Liver (tissue), 3 donors: Measurements from ENCODE around the gene CKAP5.
"Not testable (repeated sequence)": the region's sequence is repeated elsewhere in the genome, so short reads cannot be mapped to it uniquely, and the experiment has no call there.

Experiments used
- RAD21 ChIP-seq, 2 donors: IDR thresholded peaks; 2 replicates each; pipeline ENCODE4 v1.6.1; 2016; ENCODE audit warnings: antibody characterized with exemption in 2 of 2, mild to moderate bottlenecking in 2 of 2
- TF ChIP-seq, protein P1 (sequence below): fragments of 150-350 bp; IDR thresholded peaks from 2 replicates; pipeline ENCODE4 v1.5.1; 2017; ENCODE audit warnings: improper control_type of control experiment, low read depth, low read length; ENCODE audit not compliant: missing input control
- TF ChIP-seq, protein P2 (sequence below): IDR thresholded peaks from 2 replicates; pipeline ENCODE4 v1.6.1; 2016; ENCODE audit warnings: antibody characterized with exemption
- TF ChIP-seq, protein P3 (sequence below): IDR thresholded peaks from 2 replicates; pipeline ENCODE4 v1.6.1; 2016; ENCODE audit warnings: antibody characterized with exemption
- TF ChIP-seq, protein P4 (sequence below): IDR thresholded peaks from 2 replicates; pipeline ENCODE4 v1.6.1; 2016; ENCODE audit warnings: antibody characterized with exemption
- donor health status: healthy.
- donor health status: healthy.

DNA sequence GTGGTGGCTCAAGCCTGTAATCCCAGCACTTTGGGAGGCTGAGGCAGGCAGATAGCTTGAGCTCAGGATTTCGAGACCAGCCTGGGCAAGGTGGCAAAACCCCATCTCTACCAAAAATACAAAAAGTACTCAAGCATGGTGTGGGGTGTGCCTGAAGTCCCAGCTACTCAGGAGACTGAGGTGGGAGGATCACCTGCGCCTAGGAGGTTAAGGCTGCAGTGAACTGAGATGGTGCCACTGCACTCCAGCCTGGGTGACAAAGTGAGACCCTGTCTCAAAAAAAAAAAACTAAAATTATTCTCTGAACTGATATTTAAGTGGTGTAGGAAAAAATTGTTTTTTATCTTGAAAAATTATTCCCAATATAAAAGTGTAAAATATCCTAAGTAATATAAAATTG lies 46.4 kb downstream of the CKAP5 start:
- TF ChIP-seq, protein P1, sequence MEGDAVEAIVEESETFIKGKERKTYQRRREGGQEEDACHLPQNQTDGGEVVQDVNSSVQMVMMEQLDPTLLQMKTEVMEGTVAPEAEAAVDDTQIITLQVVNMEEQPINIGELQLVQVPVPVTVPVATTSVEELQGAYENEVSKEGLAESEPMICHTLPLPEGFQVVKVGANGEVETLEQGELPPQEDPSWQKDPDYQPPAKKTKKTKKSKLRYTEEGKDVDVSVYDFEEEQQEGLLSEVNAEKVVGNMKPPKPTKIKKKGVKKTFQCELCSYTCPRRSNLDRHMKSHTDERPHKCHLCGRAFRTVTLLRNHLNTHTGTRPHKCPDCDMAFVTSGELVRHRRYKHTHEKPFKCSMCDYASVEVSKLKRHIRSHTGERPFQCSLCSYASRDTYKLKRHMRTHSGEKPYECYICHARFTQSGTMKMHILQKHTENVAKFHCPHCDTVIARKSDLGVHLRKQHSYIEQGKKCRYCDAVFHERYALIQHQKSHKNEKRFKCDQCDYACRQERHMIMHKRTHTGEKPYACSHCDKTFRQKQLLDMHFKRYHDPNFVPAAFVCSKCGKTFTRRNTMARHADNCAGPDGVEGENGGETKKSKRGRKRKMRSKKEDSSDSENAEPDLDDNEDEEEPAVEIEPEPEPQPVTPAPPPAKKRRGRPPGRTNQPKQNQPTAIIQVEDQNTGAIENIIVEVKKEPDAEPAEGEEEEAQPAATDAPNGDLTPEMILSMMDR, result not testable (repeated sequence)
- TF ChIP-seq, protein P2, sequence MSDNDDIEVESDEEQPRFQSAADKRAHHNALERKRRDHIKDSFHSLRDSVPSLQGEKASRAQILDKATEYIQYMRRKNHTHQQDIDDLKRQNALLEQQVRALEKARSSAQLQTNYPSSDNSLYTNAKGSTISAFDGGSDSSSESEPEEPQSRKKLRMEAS, result not testable (repeated sequence)
- TF ChIP-seq, protein P3, sequence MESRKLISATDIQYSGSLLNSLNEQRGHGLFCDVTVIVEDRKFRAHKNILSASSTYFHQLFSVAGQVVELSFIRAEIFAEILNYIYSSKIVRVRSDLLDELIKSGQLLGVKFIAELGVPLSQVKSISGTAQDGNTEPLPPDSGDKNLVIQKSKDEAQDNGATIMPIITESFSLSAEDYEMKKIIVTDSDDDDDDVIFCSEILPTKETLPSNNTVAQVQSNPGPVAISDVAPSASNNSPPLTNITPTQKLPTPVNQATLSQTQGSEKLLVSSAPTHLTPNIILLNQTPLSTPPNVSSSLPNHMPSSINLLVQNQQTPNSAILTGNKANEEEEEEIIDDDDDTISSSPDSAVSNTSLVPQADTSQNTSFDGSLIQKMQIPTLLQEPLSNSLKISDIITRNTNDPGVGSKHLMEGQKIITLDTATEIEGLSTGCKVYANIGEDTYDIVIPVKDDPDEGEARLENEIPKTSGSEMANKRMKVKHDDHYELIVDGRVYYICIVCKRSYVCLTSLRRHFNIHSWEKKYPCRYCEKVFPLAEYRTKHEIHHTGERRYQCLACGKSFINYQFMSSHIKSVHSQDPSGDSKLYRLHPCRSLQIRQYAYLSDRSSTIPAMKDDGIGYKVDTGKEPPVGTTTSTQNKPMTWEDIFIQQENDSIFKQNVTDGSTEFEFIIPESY, result not testable (repeated sequence)
- not testable (repeated sequence) for TF ChIP-seq RAD21 (IDR thresholded peaks at IDR 0.05)
- TF ChIP-seq, protein P4, sequence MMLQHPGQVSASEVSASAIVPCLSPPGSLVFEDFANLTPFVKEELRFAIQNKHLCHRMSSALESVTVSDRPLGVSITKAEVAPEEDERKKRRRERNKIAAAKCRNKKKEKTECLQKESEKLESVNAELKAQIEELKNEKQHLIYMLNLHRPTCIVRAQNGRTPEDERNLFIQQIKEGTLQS, result not testable (repeated sequence)
